Uterus (tissue), 4 donors: ENCODE results near the gene BICD2. TPM values are rescaled to one million over a fixed set of nuclear protein-coding genes. Genes with fewer than 3 reads are reported as not detected.
A peak's percentile ranks its signal among the peaks of the same experiment; 100 is the strongest.

Experiments used
- DNase-seq, 2 donors: peaks; one replicate each; pipeline ENCODE4 v3.0.0-alpha.2; 2019 to 2020
- H3K27ac ChIP-seq, 2 donors: fragments of 200-600 bp; sonication (generic); 1 replicate in 1 of 2; 2 replicates in 1 of 2; pipeline ENCODE4 v1.5.1; 2016 to 2018
- H3K27me3 ChIP-seq, 2 donors: fragments of 200-600 bp; sonication (generic); one replicate each; pipeline ENCODE4 v1.5.1; 2018 to 2019; ENCODE audit warnings: control low read depth in 1 of 2
- H3K36me3 ChIP-seq, 2 donors: fragments of 200-600 bp; sonication (generic); one replicate each; pipeline ENCODE4 v1.5.1; 2019; ENCODE audit warnings: control low read depth in 1 of 2
- H3K4me1 ChIP-seq, 2 donors: fragments of 200-600 bp; sonication (generic); one replicate each; pipeline ENCODE4 v1.5.1; 2018 to 2019; ENCODE audit warnings: control low read depth in 1 of 2
- H3K4me3 ChIP-seq, 2 donors: fragments of 200-600 bp; sonication (generic); 1 replicate in 1 of 2; 2 replicates in 1 of 2; pipeline ENCODE4 v1.5.1; 2018 to 2019; ENCODE audit warnings: mild to moderate bottlenecking in 1 of 2
- H3K9me3 ChIP-seq, 2 donors: fragments of 200-600 bp; sonication (generic); one replicate each; pipeline ENCODE4 v1.5.1; 2019; ENCODE audit warnings: control low read depth in 1 of 2
- CTCF ChIP-seq, 4 experiments: fragments of 200-600 bp in 2 of 4; fragments of 450-650 bp in 2 of 4; sonication (generic) in 2 of 4; IDR thresholded peaks; one replicate each; pipeline ENCODE4 v1.5.1; 2016 to 2019; ENCODE audit warnings: antibody characterized with exemption in 4 of 4, mild to moderate bottlenecking in 2 of 4, moderate library complexity in 1 of 4
- POLR2A ChIP-seq, 2 donors: fragments of 450-650 bp; IDR thresholded peaks; one replicate each; pipeline ENCODE4 v1.6.1; 2016; ENCODE audit warnings: antibody characterized with exemption in 2 of 2, mild to moderate bottlenecking in 1 of 2, moderate library complexity in 1 of 2
- intact Hi-C: fragments of 100-400 bp; cut with DNase I; formaldehyde crosslinking; loops from one replicate; pipeline ENCODE4 v1.15.1; 2023; ENCODE audit warnings: low total_unique reads
- total RNA-seq, 4 donors: library from RNA; depleted of rRNA in 3 of 4; stranded (reverse); fragments of >200 nt in 3 of 4; gene quantifications; one replicate each; pipeline versions ENCODE4 v1.1.0 to v1.2.4, GENCODE V29; 2014 to 2023
- donor health status: DM: yes; HTN: yes; CAD: no.

The BICD2 gene
- total RNA-seq, 4 donors from 2014 or later: 5.6 to 45.1 (median 22.8) TPM

GRCh38 chr9:92717201-92718085 lies 47.2 kb downstream of the BICD2 start:
- no peaks in the 10 kb centered on the region for H3K27me3 ChIP-seq
- intact Hi-C loops: loop anchor here (5.0 kb wide), 1 partner anchor 75 kb away; no protein-coding TSS in a partner anchor
- no peaks in the 10 kb centered on the region for H3K36me3 ChIP-seq
- H3K4me1 ChIP-seq: no peaks in the 10 kb centered on the region
- TF ChIP-seq POLR2A (IDR thresholded peaks at IDR 0.05) (no peak), CTCF (IDR thresholded peaks at IDR 0.05) (no peak)
- no peak overlapping the region for H3K4me3 ChIP-seq
- no peak overlapping the region for H3K27ac ChIP-seq
- no peak for DNase-seq
- no peaks in the 10 kb centered on the region for H3K9me3 ChIP-seq

GRCh38 chr9:92716557-92716956 lies 48.1 kb downstream of the BICD2 start:
- no peak overlapping the region for H3K27ac ChIP-seq
- intact Hi-C loops: loop anchor here (5.0 kb wide), 1 partner anchor 76 kb away; no protein-coding TSS in a partner anchor
- H3K9me3 ChIP-seq: no peaks in the 10 kb centered on the region
- H3K4me3 ChIP-seq: no peak overlapping the region
- no peaks in the 10 kb centered on the region for H3K36me3 ChIP-seq
- DNase-seq: peak; percentile 62 to 64
- TF ChIP-seq CTCF (IDR thresholded peaks at IDR 0.05): peak; percentile 81 to 86 (median 82)
- no peak for TF ChIP-seq POLR2A (IDR thresholded peaks at IDR 0.05)
- no peaks in the 10 kb centered on the region for H3K27me3 ChIP-seq
- no peaks in the 10 kb centered on the region for H3K4me1 ChIP-seq

GRCh38 chr9:92715488-92716231 lies 49.0 kb downstream of the BICD2 start:
- H3K36me3 ChIP-seq: no peaks in the 10 kb centered on the region
- intact Hi-C loops: loop anchor here (5.0 kb wide), 1 partner anchor 77 kb away; no protein-coding TSS in a partner anchor

GRCh38 chr9:92714787-92715487 lies 49.7 kb downstream of the BICD2 start:
- H3K36me3 ChIP-seq: no peaks in the 10 kb centered on the region

More at GRCh38 chr9:92715488-92716231, 49.0 kb downstream of the BICD2 start:
- Histone ChIP-seq H3K27ac (no peak overlapping the region), H3K27me3 (no peaks in the 10 kb centered on the region), H3K4me1 (no peaks in the 10 kb centered on the region), H3K9me3 (no peaks in the 10 kb centered on the region), H3K4me3 (no peak overlapping the region)
- TF ChIP-seq CTCF (IDR thresholded peaks at IDR 0.05) (no peak), POLR2A (IDR thresholded peaks at IDR 0.05) (no peak)
- peak in 1 of 2 donors; percentile 47 for DNase-seq

More at GRCh38 chr9:92714787-92715487, 49.7 kb downstream of the BICD2 start:
- no peak for TF ChIP-seq CTCF (IDR thresholded peaks at IDR 0.05)
- no peak for TF ChIP-seq POLR2A (IDR thresholded peaks at IDR 0.05)
- H3K4me3 ChIP-seq: no peak overlapping the region
- no peak overlapping the region for H3K27ac ChIP-seq
- DNase-seq: peak in 1 of 2 donors; percentile 48
- no peaks in the 10 kb centered on the region for H3K9me3 ChIP-seq
- H3K4me1 ChIP-seq: no peaks in the 10 kb centered on the region
- H3K27me3 ChIP-seq: no peaks in the 10 kb centered on the region
- intact Hi-C loops: loop anchor here (5.0 kb wide), 1 partner anchor 77 kb away; no protein-coding TSS in a partner anchor
